ENCODE data around the gene HSD3B1.
"Not testable (repeated sequence)": the region's sequence is repeated elsewhere in the genome, so short reads cannot be mapped to it uniquely, and the experiment has no call there.

Gene HSD3B1

GRCh38 chr1:119492763-119493162 lies 14.2 kb upstream of the HSD3B1 start:
- no peak for DNase-seq

- DNase-seq = no peak
Measured at GRCh38 chr1:119504831-119505230, 2.2 kb upstream of the HSD3B1 start.

- DNase-seq = no peak
Measured at GRCh38 chr1:119510046-119510445, 3.0 kb downstream of the HSD3B1 start.

- DNase-seq = no peak
Measured at GRCh38 chr1:119515221-119515620, 8.2 kb downstream of the HSD3B1 start.

- DNase-seq = no peak
Measured at GRCh38 chr1:119516247-119516646, 9.2 kb downstream of the HSD3B1 start.

- DNase-seq = no peak
Measured at GRCh38 chr1:119516680-119517079, 9.7 kb downstream of the HSD3B1 start.

- DNase-seq = not testable (repeated sequence)
Measured at GRCh38 chr1:119517667-119518066, 10.7 kb downstream of the HSD3B1 start.

GRCh38 chr1:119531606-119532323 lies 24.8 kb downstream of the HSD3B1 start:
- peak; percentile 60 for DNase-seq

GRCh38 chr1:119532324-119532910 lies 25.4 kb downstream of the HSD3B1 start:
- no peak for DNase-seq

GRCh38 chr1:119535381-119535780 lies 28.4 kb downstream of the HSD3B1 start:
- no peak for DNase-seq

- DNase-seq = no peak
Measured at GRCh38 chr1:119537966-119538365, 31.0 kb downstream of the HSD3B1 start.

- DNase-seq = no peak
Measured at GRCh38 chr1:119539636-119540035, 32.6 kb downstream of the HSD3B1 start.

GRCh38 chr1:119541389-119541788 lies 34.4 kb downstream of the HSD3B1 start:
- DNase-seq = no peak

- no peak for DNase-seq
Measured at GRCh38 chr1:119542492-119542946, 35.5 kb downstream of the HSD3B1 start.

- no peak for DNase-seq
Measured at GRCh38 chr1:119544165-119544762, 37.3 kb downstream of the HSD3B1 start.

GRCh38 chr1:119546641-119547040 lies 39.6 kb downstream of the HSD3B1 start:
- no peak for DNase-seq

- no peak for DNase-seq
Measured at GRCh38 chr1:119547306-119547705, 40.3 kb downstream of the HSD3B1 start.

- DNase-seq = no peak
Measured at GRCh38 chr1:119547805-119548204, 40.8 kb downstream of the HSD3B1 start.

- DNase-seq = peak; percentile 53
Measured at GRCh38 chr1:119549719-119550132, 42.7 kb downstream of the HSD3B1 start.

GRCh38 chr1:119550381-119550780 lies 43.4 kb downstream of the HSD3B1 start:
- no peak for DNase-seq

- DNase-seq = no peak
Measured at GRCh38 chr1:119551218-119551617, 44.2 kb downstream of the HSD3B1 start.

GRCh38 chr1:119552656-119553055 lies 45.6 kb downstream of the HSD3B1 start:
- DNase-seq = not testable (repeated sequence)

- peak; percentile 8 for DNase-seq
Measured at GRCh38 chr1:119553302-119554071, 46.5 kb downstream of the HSD3B1 start.
